Suppressor macrophage treated with lipopolysaccharide for 4 hours (primary cell): Measurements from ENCODE around the gene SRGN.

Experiments used
- DNase-seq: peaks from one replicate; pipeline ENCODE4 v3.0.0-alpha.2; 2020

Gene SRGN

DNA sequence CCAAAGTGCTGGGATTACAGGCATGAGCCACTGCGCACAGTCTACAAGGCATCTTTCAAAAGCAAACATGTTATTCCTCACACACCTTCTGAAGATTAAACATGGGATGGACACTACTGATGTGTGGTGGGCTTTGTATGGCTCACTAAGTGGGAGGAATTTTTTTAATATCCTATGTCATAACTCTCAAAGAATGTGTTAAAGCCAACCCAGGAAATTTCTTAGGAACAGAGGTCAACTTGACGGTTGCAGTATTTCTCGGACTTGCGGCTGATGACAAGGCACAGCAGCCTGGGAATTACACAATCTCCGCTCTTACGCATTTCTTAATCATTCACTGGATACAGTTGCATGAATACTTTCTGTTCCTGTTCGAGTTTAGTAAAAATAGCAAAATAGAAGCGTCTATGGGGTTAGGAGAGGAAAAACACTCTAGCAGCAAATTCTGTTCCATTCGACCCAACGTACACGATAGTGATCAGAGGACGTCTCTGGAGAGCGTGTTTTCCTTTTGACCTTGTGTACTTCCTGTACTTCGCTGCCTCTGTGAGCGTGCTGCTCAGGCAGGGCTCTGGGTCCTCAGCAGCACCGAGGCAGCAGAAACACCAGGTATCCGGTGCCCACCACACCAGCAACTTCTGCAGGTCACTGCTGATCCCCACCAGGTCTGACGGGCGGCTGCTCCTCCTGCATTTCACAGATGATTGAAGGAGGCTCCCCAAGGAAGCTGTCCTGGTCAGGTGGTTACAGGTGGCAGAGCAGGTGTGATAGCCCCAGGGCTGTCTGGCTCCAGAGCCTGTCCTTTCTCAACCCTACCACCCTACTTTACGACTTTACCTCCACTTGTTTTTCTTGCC lies 26.4 kb upstream of the SRGN start:
- peak; percentile 98 for DNase-seq

GRCh38 chr10:69062901-69063300 lies 25.0 kb upstream of the SRGN start:
- DNase-seq = peak; percentile 52

DNA sequence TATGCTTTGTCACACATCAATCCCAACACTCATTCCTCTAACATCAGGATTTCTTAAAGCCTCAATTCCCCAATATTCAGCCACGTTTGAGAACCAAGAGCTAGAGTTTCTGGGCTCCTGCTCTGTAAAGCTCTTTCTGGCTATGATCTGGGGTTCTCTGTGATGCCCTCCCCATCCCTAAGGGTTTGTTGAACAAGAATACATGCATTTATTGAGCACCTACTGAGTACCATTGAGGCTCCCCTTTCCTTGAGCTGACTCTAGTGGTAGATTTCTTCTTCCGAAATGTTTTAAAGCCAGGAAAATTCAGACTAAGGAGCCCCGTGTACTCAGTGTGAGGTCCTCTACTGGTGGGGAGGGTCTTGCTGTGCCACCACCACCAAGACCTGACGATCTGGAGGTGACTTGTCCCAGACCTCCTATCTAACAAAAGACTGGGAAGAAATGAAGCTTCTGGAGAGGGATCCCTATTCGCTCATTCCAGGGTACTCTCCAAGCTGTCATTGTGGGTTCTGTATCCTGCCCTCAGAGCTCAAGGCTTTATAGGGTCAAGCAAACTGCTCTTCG lies 23.1 kb upstream of the SRGN start:
- DNase-seq = no peak

- DNase-seq = peak; percentile 98
Observed at GRCh38 chr10:69065406-69066361, 22.2 kb upstream of the SRGN start.

DNA sequence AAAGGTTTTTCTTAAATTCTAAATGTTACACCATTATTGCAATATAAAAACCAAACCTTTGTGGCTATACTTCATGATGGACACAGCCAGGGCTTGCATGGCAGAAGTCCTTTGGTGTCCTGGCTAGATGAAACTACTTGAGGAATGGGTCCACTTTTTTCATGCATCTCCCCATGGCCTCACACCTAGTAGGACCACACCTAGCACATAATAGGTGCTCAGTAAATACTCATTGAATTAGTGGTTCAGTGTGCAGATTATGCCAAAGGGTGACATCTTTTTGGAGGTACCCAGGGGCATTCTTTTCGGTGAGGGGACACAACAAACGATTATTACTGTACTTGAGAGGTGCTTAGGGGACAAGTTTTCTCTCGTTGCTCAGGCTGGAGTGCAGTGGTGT lies 20.7 kb upstream of the SRGN start:
- no peak for DNase-seq

- no peak for DNase-seq
Observed at GRCh38 chr10:69068549-69068948, 19.4 kb upstream of the SRGN start.

GRCh38 chr10:69069090-69070042 lies 18.5 kb upstream of the SRGN start:
- no peak for DNase-seq

DNA sequence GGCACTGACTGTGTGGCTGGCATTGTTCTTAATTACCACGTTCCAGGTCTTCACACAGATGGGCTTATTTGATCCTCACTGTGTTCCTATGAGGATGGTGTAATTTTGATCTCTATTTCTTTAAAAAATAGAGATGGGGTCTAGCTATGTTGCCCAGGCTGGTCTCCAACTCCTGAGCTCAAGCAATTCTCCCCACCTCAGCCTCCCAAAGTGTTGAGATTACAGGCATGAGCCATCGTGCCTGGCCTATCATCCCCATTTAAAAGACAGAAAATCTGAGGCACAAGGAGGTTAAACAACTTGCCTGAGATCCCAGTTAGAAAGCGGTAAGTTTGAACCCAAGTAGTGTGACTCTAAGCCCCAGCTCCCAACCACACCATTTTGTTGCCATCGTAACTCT lies 17.0 kb upstream of the SRGN start:
- DNase-seq = no peak

DNA sequence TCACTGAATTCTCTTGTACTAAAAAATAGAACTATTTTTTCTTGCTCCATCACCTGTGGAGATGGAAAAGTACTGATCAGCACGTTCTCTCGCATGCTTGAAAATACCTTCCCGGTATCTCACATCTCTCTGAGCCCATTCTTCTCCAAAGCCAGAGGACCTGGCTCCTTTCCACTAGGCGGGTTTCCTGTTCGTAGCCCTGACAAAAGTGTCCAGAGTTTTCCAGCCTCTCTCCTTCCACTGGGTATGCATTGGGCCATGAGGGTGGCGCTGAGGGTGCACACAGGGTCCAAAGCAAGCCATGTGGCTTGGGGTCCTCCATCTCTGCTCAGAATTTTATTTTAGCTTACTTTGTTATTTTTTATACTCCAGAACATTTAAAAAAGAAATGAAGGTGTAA lies 16.3 kb upstream of the SRGN start:
- no peak for DNase-seq

DNA sequence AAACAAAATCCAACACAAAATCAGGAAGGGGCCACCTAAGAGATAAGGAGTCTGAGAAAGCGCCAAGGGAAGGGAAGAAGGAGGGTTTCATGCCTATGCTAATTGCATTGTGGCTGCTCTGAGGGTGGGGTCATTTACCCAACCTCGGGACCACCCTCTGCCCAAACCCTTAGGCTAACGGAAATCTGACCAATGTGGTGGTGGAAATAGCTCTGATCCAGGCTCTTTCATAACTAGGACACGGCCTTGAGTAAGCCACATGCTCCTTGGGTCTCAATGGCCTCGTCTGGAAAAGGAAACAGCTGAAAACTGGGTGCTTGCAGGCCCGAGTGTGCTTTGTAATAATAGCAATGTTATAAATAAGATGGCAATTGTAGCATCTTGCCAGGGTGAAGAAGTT lies 14.9 kb upstream of the SRGN start:
- DNase-seq = no peak

DNA sequence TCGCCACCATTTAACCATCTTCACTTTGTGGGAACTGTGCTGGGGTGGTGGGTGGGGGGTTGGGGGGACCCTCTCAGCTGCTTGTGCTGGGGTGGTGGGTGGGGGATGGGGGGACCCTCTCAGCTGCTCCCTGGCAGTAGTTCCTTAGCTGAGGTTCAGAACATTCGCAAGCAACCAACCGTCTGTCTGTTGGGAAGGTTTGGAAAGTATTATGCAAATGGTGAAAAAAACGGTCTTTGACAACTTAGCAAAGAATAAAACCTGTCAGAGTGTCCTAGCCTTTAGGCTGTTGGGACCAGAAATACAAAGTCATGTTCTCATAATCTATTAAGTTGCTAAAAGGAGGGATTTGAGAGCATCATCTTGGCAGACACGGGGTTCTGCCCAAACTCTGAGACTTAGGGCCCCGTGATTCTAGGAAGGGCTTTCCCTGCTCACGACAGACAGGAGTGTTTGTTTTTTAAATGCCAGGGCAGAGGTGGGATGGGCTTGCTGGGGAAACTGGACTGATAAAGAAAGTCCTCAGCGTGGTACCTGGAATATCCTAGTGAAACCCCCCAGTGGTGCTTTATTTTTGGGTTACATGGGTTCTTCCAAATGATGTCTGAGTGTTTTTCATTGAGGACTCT lies 14.1 kb upstream of the SRGN start:
- no peak for DNase-seq

DNA sequence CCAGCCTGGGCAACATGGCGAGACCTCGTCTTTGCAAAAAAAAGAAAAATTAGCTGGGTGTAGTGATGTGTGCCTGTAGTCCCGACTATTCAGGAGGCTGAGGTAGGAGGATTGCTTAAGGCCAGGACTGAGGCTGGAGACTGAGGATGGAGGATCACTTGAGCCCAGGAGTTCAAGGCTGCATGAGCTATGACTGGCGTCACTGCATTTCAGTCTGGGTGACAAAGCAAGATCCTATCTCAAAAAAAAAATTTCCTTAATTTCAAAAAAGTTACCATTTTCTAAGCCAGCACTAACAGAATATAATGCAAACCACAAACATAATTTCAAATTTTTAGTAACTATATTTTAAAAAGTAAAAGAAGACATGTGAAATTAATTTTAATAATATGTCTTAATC lies 13.4 kb upstream of the SRGN start:
- no peak for DNase-seq

DNA sequence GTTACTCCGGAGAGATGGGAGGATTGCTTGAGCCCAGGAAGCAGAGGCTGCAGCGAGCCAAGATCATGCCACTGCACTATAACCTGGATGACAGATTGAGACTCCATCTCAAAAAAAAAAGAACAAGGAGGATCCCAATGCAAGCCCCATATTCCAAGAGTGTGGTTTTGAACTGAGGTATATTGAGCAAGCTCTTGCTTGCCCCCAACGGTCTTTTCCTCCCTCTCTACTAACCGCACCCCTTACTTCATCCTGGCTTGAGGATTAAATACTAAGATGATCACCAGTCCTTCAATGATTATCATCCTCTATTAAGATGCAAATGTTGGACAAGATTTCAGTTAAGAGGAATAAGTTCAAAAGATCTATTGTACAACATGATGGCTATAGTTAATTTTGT lies 12.5 kb upstream of the SRGN start:
- DNase-seq = no peak

DNA sequence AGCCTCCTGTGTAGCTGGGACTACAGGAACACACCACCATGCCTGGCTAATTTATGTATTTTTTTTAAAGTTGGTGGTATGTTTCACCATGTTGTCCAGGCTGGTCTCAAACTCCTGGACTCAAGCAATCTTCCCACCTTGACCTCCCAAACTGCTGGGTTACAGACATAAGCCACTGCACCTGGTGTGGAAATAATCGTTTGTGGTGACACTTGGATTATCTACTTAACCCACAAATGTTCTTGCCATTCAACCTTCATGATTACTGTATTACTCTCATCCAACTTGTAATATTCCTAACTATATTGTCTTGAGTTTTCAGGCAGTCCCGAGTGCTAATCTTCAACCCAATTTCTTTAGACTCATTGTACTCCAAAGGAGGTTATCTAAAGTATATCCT lies 9.6 kb upstream of the SRGN start:
- DNase-seq = no peak

DNA sequence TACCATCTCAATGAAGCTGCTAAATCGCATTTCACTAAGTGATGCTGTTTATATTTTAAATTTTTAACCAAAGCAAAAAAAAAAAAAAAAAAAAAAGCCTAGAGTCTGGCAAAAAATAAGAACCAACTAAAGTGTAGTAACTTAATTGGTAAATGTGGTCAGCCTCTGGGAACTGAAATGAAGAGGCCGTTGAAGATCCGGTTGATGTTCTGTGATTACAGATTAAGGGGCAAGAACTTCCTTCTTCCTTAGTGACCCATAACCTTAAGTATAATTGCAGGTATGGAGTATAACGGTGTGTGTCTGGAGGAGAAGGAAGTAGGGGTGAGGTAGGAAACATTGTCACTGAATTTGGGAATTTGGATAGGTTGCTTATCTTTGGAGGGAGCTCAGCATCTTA lies 7.7 kb upstream of the SRGN start:
- DNase-seq = no peak

DNA sequence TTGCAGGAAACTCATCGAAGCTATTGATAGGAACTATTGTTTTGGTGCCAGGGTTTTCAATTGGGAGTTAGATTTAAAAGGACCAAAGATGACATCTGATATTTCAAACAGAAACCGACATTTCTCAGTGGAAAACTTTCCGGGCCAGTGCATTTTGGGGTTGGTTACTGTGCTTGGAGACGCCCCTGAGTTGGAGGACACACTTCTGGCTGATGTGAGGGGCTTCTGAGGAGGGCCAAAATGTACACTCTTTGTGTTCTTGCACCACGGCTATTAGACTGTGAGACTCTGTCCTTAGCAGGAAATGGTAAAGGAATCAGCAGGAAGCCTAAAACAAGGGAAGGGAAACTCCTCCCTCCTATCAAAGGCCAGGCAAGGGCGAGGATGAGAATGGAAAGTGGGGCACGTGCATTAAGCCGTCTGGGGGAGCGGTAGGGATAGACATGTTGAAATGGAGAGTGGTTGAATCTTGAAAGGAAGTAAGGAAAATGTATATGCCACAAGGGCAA lies 1.8 kb upstream of the SRGN start:
- DNase-seq = peak; percentile 84

DNA sequence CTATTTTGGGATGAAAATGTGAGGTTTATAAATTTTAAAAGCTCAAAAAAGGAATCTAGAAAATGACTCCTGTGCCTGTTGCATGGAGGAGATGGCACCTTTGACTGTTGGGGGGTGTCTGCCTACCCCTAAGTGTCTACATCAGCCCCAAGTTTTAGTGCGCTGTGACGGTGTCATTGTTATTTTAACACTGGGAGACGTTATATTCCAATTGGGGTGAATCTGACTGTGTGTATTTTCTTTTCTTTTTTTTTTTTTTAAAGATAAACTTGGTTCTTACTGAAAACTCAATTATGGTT lies 517 bp downstream of the SRGN start:
- DNase-seq = no peak

GRCh38 chr10:69088801-69089501 lies 1.0 kb downstream of the SRGN start:
- DNase-seq = peak; percentile 93

DNA sequence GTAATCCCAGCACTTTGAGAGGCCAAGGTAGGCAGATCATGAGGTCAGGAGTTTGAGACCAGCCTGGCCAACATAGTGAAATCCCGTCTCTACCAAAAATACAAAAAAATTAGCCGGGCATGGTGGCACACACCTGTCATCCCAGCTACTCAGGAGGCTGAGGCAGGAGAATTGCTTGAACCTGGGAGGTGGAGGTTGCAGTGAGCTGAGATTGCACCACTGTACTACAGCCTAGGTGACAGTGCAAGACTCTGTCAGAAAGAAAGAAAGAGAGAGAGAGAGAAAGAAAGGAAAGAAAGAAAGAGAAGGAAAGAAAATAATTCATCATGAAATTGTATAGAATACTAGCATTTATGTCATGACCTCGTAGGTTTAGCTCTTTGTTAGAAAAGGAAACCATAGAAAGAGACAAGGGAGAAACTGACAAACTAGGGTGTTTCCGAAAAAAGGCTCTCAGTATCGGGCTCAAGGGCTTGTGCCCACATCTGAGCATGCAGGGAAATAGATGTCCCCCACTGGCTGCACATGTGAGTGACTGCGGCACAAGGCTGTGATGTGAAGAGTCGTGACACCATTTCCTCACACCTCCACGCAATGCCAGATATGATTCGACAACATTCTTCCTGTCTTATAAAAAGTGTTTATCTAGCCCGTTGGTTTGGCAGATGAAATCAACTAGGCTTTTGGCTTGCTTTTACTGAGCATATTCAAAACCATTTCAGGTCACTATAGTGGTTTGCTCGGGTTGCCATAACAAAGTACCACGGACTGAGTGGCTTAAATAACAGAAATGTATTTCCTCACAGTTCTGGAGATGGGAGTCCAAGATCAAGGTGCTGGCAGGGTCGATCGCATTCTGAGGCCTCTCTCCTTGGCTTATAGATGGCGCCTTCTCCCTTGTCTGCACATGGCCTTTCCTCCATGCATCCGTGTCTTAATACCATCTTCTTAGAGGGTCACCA lies 2.0 kb downstream of the SRGN start:
- peak; percentile 85 for DNase-seq

DNA sequence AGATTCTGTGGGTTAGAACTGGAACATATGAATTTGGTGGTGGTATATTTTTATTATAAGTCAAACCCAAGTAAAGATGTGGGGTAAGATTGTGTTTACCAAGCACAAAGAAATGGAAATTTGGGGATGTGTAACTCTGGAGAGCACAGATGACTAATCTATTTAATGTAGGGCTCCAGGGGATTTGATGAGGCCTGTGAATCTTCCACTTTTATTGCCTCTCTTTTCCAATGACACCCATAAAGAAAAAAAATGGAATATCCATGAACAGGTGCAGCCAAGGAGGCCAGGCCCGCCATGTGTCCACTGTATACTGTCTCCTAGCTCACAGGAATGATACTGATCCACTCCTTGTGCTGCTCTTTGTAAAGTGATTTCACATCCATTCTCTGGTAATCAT lies 2.8 kb downstream of the SRGN start:
- DNase-seq = peak; percentile 71
